Tibial nerve (tissue), 4 donors: ENCODE measurements around the gene ABHD17B.

Experiments
- EP300 ChIP-seq, 2 donors: sonication (generic); formaldehyde crosslinking; IDR thresholded peaks; one replicate each; pipeline ENCODE4 v1.6.1; 2017; ENCODE audit warnings: antibody characterized with exemption in 2 of 2, mild to moderate bottlenecking in 1 of 2
- POLR2A ChIP-seq, 2 donors: fragments of 450-650 bp; IDR thresholded peaks; one replicate each; pipeline ENCODE4 v1.6.1; 2017; ENCODE audit warnings: antibody characterized with exemption in 2 of 2, mild to moderate bottlenecking in 2 of 2, moderate library complexity in 2 of 2
- TF ChIP-seq, protein P1 (sequence below), 5 experiments: fragments of 200-600 bp in 3 of 5; fragments of 450-650 bp in 2 of 5; sonication (generic) in 3 of 5; IDR thresholded peaks; one replicate each; pipeline ENCODE4 v1.5.1; 2016 to 2019; ENCODE audit warnings: antibody characterized with exemption in 5 of 5, mild to moderate bottlenecking in 3 of 5, moderate library complexity in 2 of 5

DNA sequence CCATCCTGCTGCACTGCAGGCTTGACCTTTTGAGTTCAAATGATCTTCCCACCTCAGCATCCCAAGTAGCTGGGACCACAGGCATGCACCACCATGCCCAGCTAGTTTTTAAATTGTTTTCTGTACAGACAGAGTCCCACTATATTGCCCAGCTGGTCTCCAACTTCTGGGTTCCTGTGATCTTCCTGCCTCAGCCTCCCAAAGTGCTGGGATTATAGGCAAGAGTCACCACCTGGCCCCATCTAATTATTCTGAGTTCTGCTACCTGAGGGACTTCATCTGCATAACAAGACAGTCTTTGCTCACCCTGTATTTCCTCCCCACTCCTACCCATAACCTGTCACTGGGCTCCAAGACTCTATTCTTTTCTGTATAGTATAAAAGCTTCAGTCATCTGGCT lies 88.1 kb downstream of the ABHD17B start:
- TF ChIP-seq EP300 (IDR thresholded peaks at IDR 0.05) (no peak), POLR2A (IDR thresholded peaks at IDR 0.05) (no peak)
- TF ChIP-seq, protein P1, sequence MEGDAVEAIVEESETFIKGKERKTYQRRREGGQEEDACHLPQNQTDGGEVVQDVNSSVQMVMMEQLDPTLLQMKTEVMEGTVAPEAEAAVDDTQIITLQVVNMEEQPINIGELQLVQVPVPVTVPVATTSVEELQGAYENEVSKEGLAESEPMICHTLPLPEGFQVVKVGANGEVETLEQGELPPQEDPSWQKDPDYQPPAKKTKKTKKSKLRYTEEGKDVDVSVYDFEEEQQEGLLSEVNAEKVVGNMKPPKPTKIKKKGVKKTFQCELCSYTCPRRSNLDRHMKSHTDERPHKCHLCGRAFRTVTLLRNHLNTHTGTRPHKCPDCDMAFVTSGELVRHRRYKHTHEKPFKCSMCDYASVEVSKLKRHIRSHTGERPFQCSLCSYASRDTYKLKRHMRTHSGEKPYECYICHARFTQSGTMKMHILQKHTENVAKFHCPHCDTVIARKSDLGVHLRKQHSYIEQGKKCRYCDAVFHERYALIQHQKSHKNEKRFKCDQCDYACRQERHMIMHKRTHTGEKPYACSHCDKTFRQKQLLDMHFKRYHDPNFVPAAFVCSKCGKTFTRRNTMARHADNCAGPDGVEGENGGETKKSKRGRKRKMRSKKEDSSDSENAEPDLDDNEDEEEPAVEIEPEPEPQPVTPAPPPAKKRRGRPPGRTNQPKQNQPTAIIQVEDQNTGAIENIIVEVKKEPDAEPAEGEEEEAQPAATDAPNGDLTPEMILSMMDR (IDR thresholded peaks at IDR 0.05) = no peak
